Left colon (tissue), 2 donors: ENCODE data around the gene RGPD3. TPM values are rescaled to one million over a fixed set of nuclear protein-coding genes. Genes with fewer than 3 reads are reported as not detected.
"Not testable (repeated sequence)": the region's sequence is repeated elsewhere in the genome, so short reads cannot be mapped to it uniquely, and the experiment has no call there.

ENCODE experiments used
- ATAC-seq: fragments of 200-7000 bp; cut with Tn5 transposase; one replicate; pipeline ENCODE4 v1.9.1; 2020; ENCODE audit warnings: mild to moderate bottlenecking, moderate library complexity
- DNase-seq, 2 donors: peaks; one replicate each; pipeline ENCODE4 v3.0.0-alpha.2; 2020
- intact Hi-C, 2 donors: fragments of 100-400 bp; cut with DNase I in 1 of 2; cut with micrococcal nuclease in 1 of 2; formaldehyde crosslinking; loops; one replicate each; pipeline versions ENCODE4 v1.11.2 to v1.14.0; 2022; cut with DNase I, micrococcal nuclease
- long read RNA-seq: library from polyadenylated mRNA; unstranded; transcript quantifications from one replicate; pipeline ENCODE4 v2.0.0, GENCODE V29; 2021
- total RNA-seq, 2 donors: library from RNA; stranded (reverse); fragmentation: NEBNext Ultra II Directional; extraction: Animal tissue kit (Norgen Biotek cat#: 25700); gene quantifications; one replicate each; pipeline ENCODE4 v1.2.1, GENCODE V29; 2021
- donor health status: DM: no; HTN: no; CAD: no.
- donor health status: DM: yes; HTN: yes; CAD: no.

The RGPD3 gene
- total RNA-seq, result under 1 TPM; 0.06 to 0.24 TPM
- long read RNA-seq, result 0 reads

DNA sequence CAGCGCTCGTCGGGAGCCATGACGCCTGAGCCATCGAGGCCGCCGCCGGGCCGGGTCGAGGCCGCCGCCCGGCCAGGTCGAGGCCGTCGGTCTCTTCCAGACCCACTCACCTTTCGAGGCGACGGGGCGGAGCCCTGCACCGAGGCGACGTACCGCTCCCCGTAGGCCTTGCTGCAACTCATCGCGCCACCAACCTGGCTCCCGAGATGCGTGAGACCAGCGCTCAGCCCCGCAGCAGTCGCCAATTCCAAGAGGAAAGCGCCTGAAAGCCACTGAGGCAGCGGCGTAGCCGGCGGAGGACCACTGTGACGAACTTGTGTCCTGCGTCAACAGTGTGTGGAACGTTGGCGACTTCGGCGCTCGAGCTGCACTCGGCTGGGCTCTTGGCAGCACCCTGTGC is at the start of gene RGPD3:
RGPD3 (minus strand) TSS at position 307 of the 400 bp plus-strand sequence; CDS start at position 182, 125 bp downstream.
- DNase-seq, intact Hi-C loops, ATAC-seq: not testable (repeated sequence)

DNA sequence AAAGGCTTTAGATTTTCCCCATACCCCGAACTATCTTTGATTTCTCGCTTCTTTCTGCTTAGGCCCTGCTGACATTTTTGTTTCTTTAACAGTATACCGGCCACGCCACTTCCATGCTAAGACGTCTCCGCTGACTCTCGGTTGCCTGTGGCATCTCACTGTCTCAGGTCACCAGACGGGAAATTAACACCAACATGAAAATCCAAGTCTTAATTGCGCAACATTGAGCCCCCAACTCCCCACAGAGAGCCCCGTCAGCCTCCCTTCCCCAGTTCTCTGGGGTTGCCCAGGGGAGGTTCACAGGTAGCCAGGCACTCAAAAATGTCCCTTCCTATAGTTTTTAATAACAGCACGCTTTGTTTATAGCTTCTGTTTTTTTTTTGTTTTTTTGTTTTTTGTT is 49.1 kb upstream of the RGPD3 start:
- intact Hi-C loops, result no loop called here
- no peak for ATAC-seq
- no peak for DNase-seq

DNA sequence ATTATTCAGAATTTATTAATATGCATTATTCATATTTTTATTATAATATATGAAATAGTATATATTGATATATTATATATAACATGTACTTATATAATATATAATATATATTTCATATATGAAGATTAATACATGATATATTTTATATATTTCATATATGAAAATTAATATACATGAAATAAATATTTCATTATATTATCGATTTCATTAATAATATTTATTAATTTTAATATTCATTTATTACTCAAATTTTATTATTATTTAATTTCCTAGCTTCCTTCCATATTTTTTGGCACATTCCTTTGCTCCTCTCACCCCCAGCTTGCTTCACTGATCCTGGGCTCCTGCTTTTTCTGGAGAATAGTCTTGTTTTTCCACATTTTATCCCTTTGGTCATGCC is 48.7 kb upstream of the RGPD3 start:
- ATAC-seq, result no peak
- DNase-seq, result no peak
- intact Hi-C loops, result no loop called here

DNA sequence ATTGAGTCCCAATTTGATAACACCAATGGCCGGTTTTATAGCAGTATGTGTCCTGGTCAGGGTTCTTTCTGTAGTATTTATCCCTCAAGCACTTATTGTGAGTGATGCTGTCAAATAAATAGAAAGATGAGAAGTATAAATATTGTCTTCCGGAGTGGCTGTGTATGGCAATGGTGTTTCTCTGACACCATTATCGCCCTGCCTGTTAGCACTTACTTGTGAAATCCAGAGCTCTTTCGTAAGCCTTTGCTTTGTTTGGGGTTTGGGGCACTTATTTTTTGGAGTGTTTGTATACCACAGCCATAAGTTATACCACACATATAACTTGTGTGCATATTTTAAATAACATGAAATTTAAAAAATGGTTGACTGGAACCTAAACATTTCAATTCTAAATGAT is 48.2 kb upstream of the RGPD3 start:
- DNase-seq (no peak), ATAC-seq (no peak)
- intact Hi-C loops, result no loop called here

DNA sequence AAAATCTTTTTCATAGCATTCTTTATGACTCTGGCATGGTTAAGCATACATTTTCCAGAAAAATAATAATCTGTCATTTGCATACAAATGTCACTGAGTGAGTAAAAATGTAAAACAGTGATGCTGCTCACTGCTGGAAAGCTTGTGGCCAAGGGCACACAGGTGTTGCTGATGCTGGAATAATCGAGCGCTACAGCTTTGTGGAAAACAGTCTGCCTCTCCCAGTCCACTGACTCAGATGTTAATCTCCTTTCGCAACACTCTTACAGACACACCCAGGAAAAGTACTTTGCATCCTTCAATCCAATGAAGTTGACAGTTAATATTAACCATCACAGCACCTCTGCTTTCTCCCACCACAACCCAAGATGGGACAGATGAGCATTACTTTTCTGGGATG is 46.6 kb upstream of the RGPD3 start:
- DNase-seq, ATAC-seq, intact Hi-C loops: not testable (repeated sequence)

DNA sequence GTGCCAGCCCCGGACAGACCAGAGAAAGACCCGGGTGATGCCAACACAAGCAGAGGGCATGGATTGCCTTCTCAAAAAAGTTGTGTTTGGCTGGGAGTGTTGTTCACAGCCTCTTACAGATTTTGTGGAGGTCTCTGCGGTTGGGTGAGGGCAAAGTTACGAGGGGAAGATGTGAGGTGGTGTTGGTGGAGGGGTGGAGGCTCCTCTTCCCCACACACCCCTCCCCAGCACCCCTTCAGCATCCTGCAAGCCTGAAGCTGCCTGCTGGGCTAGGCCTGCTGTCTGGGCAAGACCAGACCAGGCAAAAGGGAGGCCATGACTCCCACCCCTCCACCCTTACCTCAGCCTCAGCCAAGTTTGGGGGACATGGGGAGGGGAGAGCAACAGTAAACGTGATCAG is 45.2 kb upstream of the RGPD3 start:
- ATAC-seq, intact Hi-C loops, DNase-seq: not testable (repeated sequence)

DNA sequence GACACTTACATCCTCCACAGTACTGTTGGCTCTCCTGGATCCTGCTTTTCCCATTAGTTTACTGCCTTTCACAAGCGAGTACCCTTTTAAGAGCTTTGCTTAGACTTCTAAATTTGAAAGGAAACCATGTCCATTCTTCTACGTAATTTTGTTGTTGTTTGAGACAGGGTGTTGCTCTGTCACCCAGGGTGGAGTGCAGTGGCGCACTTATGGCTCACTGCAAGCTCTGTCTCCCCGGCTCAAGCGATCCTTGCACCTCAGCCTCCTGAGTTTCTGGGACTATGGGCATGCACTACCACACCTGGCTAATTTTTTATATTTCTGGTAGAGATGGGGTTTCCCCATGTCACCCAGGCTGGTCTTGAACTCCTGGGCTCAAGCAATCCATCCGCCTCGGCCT is 43.7 kb upstream of the RGPD3 start:
- DNase-seq, intact Hi-C loops, ATAC-seq: not testable (repeated sequence)

DNA sequence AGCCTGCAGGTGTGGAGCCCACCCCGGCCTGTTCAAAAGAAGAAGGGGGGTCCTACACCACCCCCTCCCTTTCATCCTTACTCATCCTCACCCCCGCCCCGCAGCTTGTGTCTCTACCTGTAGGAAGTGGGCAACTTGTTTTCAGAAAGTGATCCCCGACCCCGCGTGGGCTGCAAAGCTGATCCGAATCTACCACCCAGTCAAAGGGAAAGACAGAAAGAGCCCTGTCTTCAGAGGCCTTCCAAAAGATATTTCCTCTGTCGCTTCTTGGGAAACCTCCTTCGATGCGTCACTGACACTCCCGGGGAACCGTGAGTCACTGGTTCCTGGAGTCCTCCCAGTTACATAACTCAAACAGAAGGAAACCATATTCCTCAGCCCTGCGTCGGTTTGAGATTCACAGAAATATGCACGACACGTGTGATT is 43.3 kb upstream of the RGPD3 start:
- intact Hi-C loops, result not testable (repeated sequence)
- peak; percentile 48 for ATAC-seq
- peak; percentile 16 to 37 for DNase-seq

DNA sequence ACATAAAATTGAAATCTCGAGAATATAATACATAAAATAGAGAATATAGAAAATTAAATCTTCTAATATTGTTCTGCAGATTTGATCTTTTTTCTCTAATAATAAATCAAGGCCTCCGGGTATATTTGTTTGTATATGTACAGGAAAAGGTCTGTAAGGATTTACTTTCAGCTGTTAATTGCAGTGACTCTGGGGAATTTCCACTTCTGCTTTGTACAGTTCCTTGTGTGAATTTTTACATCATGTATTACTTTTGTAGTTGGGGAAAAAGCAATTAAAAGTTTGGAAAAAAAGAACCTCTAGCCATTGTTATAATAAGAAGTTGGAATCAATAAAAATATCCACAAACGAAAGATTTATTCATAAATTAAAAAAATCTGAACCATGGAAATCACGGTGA is 42.6 kb upstream of the RGPD3 start:
- DNase-seq, ATAC-seq, intact Hi-C loops: not testable (repeated sequence)

DNA sequence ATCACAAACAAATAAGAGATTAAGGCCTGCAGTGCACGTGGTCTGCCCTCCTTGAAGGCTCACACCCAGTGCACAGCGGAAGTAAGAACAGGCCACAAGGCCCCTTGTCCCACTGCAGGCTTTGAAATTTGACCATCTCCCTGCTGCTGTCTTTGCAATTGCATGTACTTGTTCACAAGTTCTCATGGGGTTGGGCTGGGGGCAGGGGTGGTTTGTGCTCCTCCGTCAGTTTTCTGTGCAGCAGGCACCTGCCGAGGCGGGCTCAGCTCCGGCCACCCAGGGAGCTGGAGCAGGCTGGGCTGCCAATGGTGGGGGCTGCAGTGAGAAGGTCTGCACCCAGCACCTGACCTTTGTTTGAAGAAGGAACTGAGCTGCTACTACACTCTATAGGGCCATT is 41.2 kb upstream of the RGPD3 start:
- DNase-seq, intact Hi-C loops, ATAC-seq: not testable (repeated sequence)

DNA sequence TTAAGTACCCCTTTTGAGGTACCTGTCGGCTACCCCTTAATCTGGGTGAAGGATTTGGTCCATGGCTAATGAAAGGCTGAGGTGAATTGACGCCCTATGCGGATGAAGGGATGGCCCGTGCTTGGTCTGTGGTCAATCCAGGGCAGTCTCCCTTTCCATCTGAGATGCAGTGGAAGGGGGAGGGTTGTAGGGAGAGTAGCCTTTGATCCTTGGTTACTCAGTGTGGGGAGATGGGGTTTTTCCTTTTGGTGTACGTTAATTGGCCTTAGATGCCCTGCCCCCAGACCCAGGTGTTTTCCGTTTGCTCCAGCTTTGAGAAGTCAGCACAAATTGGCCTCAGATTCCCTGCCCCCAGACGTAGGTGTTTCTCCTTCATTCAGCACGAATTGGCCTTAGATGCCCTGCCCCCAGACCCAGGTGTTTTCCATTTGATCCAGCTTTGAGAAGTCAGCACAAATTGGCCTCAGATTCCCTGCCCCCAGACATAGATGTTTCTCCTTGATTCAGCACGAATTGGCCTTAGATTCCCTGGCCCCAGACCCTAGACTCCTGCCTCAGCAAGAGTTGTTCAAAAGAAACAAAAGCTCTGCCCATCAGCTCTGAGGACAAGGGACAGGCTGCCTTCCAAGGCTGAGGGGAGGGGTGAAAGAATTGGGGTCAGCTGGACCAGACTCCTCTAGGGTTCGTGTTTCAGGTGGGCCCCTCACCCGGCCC is 40.6 kb upstream of the RGPD3 start:
- DNase-seq, intact Hi-C loops, ATAC-seq: not testable (repeated sequence)

DNA sequence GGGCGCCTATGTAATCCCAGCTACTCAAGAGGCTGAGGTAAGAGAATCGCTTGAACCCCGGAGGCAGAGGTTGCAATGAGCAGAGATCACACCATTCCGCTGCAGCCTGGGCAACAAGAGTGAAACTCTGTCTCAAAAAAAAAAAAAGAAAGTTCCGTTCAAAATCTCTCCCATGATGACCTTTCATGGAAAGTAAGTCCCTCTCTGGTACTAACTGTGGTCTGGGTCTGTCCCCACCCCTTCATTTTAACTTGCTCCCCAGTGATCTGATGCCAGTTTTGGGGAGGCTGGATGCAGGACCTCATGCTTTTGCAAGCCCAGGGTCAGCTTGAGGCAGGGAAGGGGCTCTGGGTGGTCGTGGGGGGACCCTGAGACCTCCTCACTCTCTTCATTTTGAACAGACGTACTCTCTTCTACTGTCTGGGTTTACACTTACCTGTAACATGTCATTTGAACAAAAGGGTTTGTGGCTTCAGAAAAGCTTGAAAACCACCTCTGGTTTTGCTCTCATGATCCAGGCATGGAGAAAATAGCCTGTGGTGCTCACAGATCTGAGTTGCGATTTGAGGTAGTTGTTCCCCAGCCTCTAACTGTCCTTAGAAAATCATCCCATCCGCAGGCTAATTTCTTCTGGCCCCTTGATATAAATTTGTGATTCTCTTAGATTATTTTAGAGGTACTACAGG is 37.9 kb upstream of the RGPD3 start:
- ATAC-seq, intact Hi-C loops, DNase-seq: not testable (repeated sequence)

DNA sequence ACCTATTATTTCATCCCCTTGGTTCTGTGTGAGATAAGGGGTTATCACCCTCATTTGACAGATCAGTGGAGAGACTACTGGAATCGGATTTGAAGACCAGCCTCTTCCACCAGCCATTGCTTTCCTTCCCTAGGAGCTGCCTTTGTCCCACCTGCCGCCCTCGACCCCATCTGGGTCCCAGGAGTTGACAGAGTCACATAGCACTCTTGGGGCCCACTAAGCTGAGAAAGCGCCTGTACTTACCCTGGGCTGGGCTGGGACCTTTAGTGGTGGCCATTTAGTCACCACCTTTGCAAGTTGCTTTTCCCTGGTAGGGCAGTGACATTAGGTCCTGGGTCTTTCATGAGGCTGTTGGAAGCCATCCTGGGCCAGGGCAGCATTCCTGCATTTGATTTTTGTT is 36.6 kb upstream of the RGPD3 start:
- DNase-seq, ATAC-seq, intact Hi-C loops: not testable (repeated sequence)

DNA sequence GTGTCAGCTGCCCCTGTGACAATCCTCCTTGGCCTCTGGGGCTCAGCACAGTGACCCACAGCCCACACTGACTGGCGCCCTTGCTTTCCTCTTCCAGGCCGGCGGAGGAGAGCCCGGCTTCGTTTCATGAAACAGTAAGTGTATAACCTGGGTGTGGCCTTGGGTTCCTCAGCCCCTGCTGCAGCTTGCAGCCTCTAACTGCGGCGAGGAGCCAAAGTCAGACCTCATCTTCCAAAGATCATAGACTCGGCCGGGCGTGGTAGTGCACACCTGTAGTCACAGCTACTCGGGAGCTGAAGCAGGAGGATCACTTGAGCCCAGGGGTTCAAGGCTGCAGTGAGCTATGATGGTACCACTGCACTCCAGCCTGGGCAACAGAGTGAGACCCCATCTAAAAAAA is 36.0 kb upstream of the RGPD3 start:
- ATAC-seq, result peak; percentile 93
- intact Hi-C loops, result not testable (repeated sequence)
- DNase-seq, result peak; percentile 30 to 65

DNA sequence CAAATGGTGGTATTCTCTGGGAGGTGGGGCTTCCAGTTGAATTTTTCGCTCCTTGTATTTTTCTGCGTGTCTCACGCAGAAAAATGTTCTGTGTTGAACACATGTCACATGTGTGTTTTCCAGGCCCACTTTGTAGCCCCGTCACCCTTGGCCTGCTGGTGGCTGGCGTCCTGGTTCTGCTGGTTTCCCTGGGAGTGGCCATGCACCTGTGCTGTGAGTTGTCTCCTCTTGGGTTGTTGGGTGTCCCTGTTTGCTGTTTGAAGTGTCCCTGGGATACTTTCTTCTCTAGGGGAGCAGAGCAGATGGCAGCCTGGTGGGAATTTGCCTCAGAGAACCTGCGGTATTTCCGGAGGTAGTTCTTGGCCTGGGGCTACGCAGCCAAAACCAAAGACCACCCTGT is 34.1 kb upstream of the RGPD3 start:
- DNase-seq, ATAC-seq, intact Hi-C loops: not testable (repeated sequence)

DNA sequence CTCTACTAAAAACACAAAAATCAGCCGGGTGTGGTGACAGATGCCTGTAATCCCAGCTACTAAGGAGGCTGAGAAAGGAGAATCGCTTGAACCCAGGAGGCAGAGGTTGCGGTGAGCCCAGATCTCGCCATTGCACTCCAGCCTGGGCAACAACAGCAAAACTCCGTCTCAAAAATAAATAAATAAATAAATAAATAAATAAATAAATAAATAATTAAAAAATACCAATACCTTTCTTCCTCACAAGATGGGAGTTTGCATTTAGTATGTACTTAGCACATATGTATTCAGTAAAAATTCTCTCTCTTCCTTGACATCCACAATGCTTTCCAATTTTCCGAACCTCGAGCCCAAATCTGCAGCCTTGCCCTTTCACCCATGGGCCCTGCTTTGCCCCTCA is 32.1 kb upstream of the RGPD3 start:
- ATAC-seq, intact Hi-C loops, DNase-seq: not testable (repeated sequence)

DNA sequence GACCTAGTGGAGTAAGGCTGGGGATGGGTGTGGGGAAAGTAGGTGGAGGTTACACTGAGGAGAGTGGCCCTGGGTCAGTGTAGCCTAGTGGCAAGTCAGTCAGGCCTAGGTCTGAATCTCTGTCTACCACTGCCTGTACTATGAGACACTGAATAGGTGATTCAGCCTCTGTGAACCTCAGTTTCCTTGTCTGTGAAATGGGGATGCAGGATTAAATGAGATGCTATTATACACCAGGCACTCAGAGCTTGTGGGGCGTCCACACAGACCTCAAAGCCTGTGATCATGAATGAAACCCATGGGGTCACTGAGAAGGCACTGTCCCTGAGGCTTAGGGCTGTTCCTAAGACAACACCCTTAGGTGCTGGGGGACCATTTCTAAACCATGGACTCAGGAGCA is 30.3 kb upstream of the RGPD3 start:
- DNase-seq, ATAC-seq, intact Hi-C loops: not testable (repeated sequence)

DNA sequence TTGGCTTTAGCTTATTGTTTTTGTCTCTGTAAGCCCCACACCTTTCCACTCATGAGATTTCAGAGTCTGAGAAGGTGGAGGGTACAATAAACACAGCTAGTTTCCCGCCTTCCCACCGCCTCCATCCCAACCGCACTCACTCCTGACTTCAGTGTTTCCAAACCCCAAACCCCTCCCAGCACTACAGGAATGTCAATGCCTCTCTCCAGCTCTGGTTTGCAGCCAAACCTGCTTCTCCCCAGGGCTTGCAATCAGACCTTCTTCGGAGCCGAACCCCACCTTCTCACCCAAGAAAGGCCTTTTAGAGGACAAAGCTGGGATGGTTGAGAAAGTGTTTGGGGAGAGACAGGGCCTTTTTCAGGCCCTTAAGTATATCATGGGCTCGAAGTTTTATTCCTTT is 24.7 kb upstream of the RGPD3 start:
- DNase-seq, intact Hi-C loops, ATAC-seq: not testable (repeated sequence)

DNA sequence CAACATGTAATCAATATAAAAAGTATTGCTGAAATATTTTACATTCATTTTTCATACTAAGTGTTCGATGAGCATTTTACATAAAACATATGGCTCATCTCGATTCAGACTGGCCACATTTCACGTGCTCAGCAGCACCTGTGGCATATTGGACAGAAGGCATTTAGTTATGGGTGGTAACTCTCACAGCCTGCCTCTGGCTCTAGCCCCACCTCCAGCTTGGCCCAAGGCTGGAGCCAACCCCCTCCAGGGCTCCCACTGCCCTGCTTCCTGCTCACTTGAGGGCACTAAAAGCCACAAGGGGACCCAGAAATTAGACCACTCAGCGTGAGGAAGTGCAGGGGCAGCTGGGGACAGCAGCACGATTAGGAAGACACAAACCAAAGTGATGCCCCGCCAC is 24.2 kb upstream of the RGPD3 start:
- intact Hi-C loops, ATAC-seq, DNase-seq: not testable (repeated sequence)

DNA sequence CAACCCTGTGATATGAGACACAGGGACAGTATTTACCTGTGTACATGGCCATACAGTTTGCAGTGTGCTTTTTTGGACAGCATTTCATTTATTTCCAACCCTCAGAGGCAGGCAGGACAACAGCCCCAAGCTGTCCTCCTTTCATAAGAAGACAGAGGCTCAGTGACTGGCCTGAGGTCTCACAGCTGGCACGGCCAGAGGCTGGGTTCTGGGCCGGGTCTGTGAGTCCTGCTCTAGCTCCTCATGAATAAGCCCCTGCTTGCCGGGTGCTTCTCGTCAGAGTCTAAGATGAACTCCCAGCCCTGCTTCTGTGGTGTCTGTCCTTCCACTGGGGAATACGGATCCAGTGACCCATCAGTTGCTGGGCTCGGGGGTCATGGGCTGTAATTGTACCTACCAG is 21.5 kb upstream of the RGPD3 start:
- intact Hi-C loops, ATAC-seq, DNase-seq: not testable (repeated sequence)
